A549 (cell line): ENCODE data around the gene MDGA2.
"Not testable (repeated sequence)": the region's sequence is repeated elsewhere in the genome, so short reads cannot be mapped to it uniquely, and the experiment has no call there.

Experiments used
- EHMT2 ChIP-seq: fragments of 200-600 bp; sonication (generic); IDR thresholded peaks from 2 replicates; pipeline ENCODE4 v1.6.1; 2016; ENCODE audit warnings: antibody characterized with exemption, low read depth, mild to moderate bottlenecking, moderate library complexity
- EP300 ChIP-seq, 2 experiments: fragments of >200 bp; sonication (Bioruptor Twin); formaldehyde crosslinking; IDR thresholded peaks; 2 replicates in 1 of 2; 3 replicates in 1 of 2; pipeline ENCODE4 v1.6.1; 2016 to 2017
- HDAC2 ChIP-seq: fragments of 200-600 bp; sonication (generic); IDR thresholded peaks from 2 replicates; pipeline ENCODE4 v1.6.1; 2016
- MAFK ChIP-seq: fragments of 450-650 bp; IDR thresholded peaks from 2 replicates; pipeline ENCODE4 v1.6.1; 2014; ENCODE audit not compliant: partially characterized antibody
- POLR2A ChIP-seq: IDR thresholded peaks from 2 replicates; pipeline ENCODE4 v1.6.1; 2012; ENCODE audit warnings: mild to moderate bottlenecking, low read length
- RCOR1 ChIP-seq: fragments of 150-350 bp; IDR thresholded peaks from 2 replicates; pipeline ENCODE4 v1.6.1; 2014; ENCODE audit warnings: antibody characterized with exemption, low read length, low read depth
- TF ChIP-seq, protein P1 (sequence below): fragments of 450-650 bp; IDR thresholded peaks from 2 replicates; pipeline ENCODE4 v1.6.1; 2014; ENCODE audit warnings: antibody characterized with exemption
- TF ChIP-seq, protein P2 (sequence below): IDR thresholded peaks from 2 replicates; pipeline ENCODE4 v1.6.1; 2012
- TF ChIP-seq, protein P3 (sequence below): fragments of >200 bp; sonication (Bioruptor Twin); formaldehyde crosslinking; IDR thresholded peaks from 3 replicates; pipeline ENCODE4 v1.5.1; 2016

DNA sequence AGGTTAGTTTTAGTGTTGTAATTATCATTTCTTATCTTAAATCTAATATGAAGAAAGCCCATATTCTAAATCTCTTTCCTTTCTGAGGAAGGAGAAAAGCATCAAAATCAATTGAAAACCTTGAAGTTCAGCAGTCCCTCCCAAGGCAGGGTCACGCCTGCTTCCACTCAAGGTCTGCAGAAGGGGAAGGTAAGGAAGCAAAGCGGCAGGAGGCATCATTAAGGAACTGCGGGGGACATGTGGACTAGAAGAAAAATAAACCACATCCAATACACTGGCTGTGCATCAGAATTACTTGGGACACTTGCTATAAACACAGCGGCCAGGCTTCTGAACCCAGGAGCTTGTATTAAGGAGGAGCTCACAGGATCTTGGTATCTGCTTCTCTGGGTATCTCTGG is 759.9 kb downstream of the MDGA2 start:
- TF ChIP-seq, protein P1, sequence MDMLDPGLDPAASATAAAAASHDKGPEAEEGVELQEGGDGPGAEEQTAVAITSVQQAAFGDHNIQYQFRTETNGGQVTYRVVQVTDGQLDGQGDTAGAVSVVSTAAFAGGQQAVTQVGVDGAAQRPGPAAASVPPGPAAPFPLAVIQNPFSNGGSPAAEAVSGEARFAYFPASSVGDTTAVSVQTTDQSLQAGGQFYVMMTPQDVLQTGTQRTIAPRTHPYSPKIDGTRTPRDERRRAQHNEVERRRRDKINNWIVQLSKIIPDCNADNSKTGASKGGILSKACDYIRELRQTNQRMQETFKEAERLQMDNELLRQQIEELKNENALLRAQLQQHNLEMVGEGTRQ: not testable (repeated sequence)
- TF ChIP-seq, protein P2, sequence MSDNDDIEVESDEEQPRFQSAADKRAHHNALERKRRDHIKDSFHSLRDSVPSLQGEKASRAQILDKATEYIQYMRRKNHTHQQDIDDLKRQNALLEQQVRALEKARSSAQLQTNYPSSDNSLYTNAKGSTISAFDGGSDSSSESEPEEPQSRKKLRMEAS: not testable (repeated sequence)
- TF ChIP-seq, protein P3, sequence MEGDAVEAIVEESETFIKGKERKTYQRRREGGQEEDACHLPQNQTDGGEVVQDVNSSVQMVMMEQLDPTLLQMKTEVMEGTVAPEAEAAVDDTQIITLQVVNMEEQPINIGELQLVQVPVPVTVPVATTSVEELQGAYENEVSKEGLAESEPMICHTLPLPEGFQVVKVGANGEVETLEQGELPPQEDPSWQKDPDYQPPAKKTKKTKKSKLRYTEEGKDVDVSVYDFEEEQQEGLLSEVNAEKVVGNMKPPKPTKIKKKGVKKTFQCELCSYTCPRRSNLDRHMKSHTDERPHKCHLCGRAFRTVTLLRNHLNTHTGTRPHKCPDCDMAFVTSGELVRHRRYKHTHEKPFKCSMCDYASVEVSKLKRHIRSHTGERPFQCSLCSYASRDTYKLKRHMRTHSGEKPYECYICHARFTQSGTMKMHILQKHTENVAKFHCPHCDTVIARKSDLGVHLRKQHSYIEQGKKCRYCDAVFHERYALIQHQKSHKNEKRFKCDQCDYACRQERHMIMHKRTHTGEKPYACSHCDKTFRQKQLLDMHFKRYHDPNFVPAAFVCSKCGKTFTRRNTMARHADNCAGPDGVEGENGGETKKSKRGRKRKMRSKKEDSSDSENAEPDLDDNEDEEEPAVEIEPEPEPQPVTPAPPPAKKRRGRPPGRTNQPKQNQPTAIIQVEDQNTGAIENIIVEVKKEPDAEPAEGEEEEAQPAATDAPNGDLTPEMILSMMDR: not testable (repeated sequence)
- not testable (repeated sequence) for TF ChIP-seq EHMT2; HDAC2; POLR2A; MAFK; RCOR1; EP300 (IDR thresholded peaks at IDR 0.05)
